Measurements from ENCODE around the gene PSTK.

DNA sequence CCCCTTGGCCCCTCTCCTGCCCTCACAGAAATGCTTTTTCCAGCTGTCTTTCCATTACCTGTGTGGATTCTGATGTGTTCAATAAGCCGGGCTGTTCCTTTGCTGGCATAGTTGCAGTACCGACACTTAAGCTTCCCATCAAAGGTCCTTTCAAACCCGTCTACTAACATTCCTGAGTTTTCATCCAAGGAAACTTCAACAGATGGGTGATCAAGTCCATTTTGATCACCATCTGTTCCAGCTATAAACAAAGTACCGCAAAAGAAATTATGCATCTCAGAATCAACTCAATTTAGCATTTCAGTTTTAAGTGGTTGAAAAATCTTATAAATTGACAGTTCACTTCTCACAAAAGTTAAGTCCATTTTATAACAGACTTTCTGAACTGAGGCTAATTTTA, 15.7 kb downstream of the PSTK start:
- TF ChIP-seq EZH2 (IDR thresholded peaks at IDR 0.05; ENCODE audit: borderline replicate concordance, low read depth, low read length, severe bottlenecking): no peak
- TF ChIP-seq, protein P1, sequence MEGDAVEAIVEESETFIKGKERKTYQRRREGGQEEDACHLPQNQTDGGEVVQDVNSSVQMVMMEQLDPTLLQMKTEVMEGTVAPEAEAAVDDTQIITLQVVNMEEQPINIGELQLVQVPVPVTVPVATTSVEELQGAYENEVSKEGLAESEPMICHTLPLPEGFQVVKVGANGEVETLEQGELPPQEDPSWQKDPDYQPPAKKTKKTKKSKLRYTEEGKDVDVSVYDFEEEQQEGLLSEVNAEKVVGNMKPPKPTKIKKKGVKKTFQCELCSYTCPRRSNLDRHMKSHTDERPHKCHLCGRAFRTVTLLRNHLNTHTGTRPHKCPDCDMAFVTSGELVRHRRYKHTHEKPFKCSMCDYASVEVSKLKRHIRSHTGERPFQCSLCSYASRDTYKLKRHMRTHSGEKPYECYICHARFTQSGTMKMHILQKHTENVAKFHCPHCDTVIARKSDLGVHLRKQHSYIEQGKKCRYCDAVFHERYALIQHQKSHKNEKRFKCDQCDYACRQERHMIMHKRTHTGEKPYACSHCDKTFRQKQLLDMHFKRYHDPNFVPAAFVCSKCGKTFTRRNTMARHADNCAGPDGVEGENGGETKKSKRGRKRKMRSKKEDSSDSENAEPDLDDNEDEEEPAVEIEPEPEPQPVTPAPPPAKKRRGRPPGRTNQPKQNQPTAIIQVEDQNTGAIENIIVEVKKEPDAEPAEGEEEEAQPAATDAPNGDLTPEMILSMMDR (IDR thresholded peaks at IDR 0.05; ENCODE audit: borderline replicate concordance, extremely low read depth, low read length, poor library complexity, severe bottlenecking): no peak
